OCI-LY3 (cell line): ENCODE results near the gene MYO16.

ENCODE experiments used
- H2AFZ ChIP-seq: fragments of 200-600, 300-600 bp; shearing (Covaris generic); 2 replicates; pipeline ENCODE4 v1.6.0; 2014; ENCODE audit warnings: antibody characterized with exemption, low read depth, low read length
- H3K27ac ChIP-seq: fragments of 200-600, 300-600 bp; sonication (generic); 2 replicates; pipeline ENCODE4 v1.5.1; 2014; ENCODE audit warnings: mild to moderate bottlenecking, low read length, moderate library complexity, mixed read lengths
- H3K27me3 ChIP-seq: fragments of 200-600, 300-600 bp; sonication (generic); 2 replicates; pipeline ENCODE4 v1.6.1; 2014; ENCODE audit warnings: low read depth, low read length, mixed read lengths
- H3K36me3 ChIP-seq: fragments of 200-600, 300-600 bp; sonication (generic); replicated peaks from 2 replicates; pipeline ENCODE3; 2014; ENCODE audit warnings: low read depth, low read length, mixed read lengths
- H3K4me1 ChIP-seq: fragments of 300-600, 200-600 bp; sonication (generic); 2 replicates; pipeline ENCODE4 v1.6.1; 2014; ENCODE audit warnings: low read length, mixed read lengths
- H3K4me2 ChIP-seq: fragments of 200-600, 300-600 bp; sonication (generic); 2 replicates; pipeline ENCODE4 v1.6.1; 2014; ENCODE audit warnings: low read length, mixed read lengths
- H3K4me3 ChIP-seq: fragments of 300-600, 200-600 bp; sonication (generic); 2 replicates; pipeline ENCODE4 v1.5.1; 2014; ENCODE audit warnings: antibody characterized with exemption, mild to moderate bottlenecking, low read length, moderate library complexity
- H3K79me2 ChIP-seq: fragments of 300-600, 200-600 bp; shearing (Covaris generic); 2 replicates; pipeline ENCODE4 v1.6.1; 2014; ENCODE audit warnings: mild to moderate bottlenecking, low read length, mixed read lengths
- H3K9ac ChIP-seq: fragments of 300-600, 200-600 bp; shearing (Covaris generic); 2 replicates; pipeline ENCODE4 v1.6.0; 2014; ENCODE audit warnings: mild to moderate bottlenecking, low read length, moderate library complexity
- H3K9me3 ChIP-seq: fragments of 200-600, 300-600 bp; shearing (Covaris generic); 2 replicates; pipeline ENCODE4 v1.6.1; 2014; ENCODE audit warnings: low read length, mixed read lengths; ENCODE audit not compliant: insufficient read depth
- H4K20me1 ChIP-seq: fragments of 200-600, 300-600 bp; sonication (generic); 2 replicates; pipeline ENCODE4 v1.6.1; 2016; ENCODE audit warnings: low read length, mixed read lengths; ENCODE audit not compliant: insufficient read depth
- CTCF ChIP-seq: fragments of 200-600, 300-600 bp; sonication (generic); IDR thresholded peaks from 2 replicates; pipeline ENCODE4 v1.5.1; 2014; ENCODE audit warnings: antibody characterized with exemption, low read length, low read depth
- EZH2phosphoT487 ChIP-seq: fragments of 200-600 bp; shearing (Covaris generic); IDR thresholded peaks from 2 replicates; pipeline ENCODE4 v1.6.1; 2018; ENCODE audit warnings: antibody characterized with exemption, mixed run types, low read depth

The MYO16 gene

GRCh38 chr13:108624108-108624507 lies 5.3 kb upstream of the MYO16 start:
- Histone ChIP-seq H2AFZ (no peak overlapping the region), H3K27me3 (no peaks in the 10 kb centered on the region), H3K27ac (no peak overlapping the region), H4K20me1 (no peaks in the 10 kb centered on the region), H3K4me1 (no peaks in the 10 kb centered on the region), H3K4me2 (no peak overlapping the region), H3K79me2 (no peaks in the 10 kb centered on the region), H3K36me3 (no peaks in the 10 kb centered on the region), H3K9me3 (0 out of 2 replicates have a peak, but pooled peaks cover 9% of the 10 kb centered on the region), H3K4me3 (no peak overlapping the region), H3K9ac (no peak overlapping the region)
- TF ChIP-seq EZH2phosphoT487, result no peak
- TF ChIP-seq CTCF, result no peak

- Histone ChIP-seq H3K9ac (no peak overlapping the region), H3K4me3 (no peak overlapping the region), H2AFZ (no peak overlapping the region), H3K4me1 (no peaks in the 10 kb centered on the region), H3K27me3 (no peaks in the 10 kb centered on the region), H3K27ac (no peak overlapping the region), H4K20me1 (no peaks in the 10 kb centered on the region), H3K9me3 (0 out of 2 replicates have a peak, but pooled peaks cover 9% of the 10 kb centered on the region), H3K79me2 (no peaks in the 10 kb centered on the region), H3K36me3 (no peaks in the 10 kb centered on the region), H3K4me2 (no peak overlapping the region)
- TF ChIP-seq CTCF (no peak), EZH2phosphoT487 (no peak)
Observed at GRCh38 chr13:108624979-108625378, 4.4 kb upstream of the MYO16 start.

- H3K9me3 ChIP-seq, result 0 out of 2 replicates have a peak, but pooled peaks cover 6% of the 10 kb centered on the region
- no peak overlapping the region for H3K4me3 ChIP-seq
- H3K79me2 ChIP-seq, result no peaks in the 10 kb centered on the region
- no peak overlapping the region for H3K4me2 ChIP-seq
- no peak overlapping the region for H3K9ac ChIP-seq
- TF ChIP-seq EZH2phosphoT487, result no peak
- no peak for TF ChIP-seq CTCF
- H4K20me1 ChIP-seq, result no peaks in the 10 kb centered on the region
- H3K36me3 ChIP-seq, result no peaks in the 10 kb centered on the region
- H3K27ac ChIP-seq, result no peak overlapping the region
- H2AFZ ChIP-seq, result no peak overlapping the region
- H3K4me1 ChIP-seq, result no peaks in the 10 kb centered on the region
- H3K27me3 ChIP-seq, result no peaks in the 10 kb centered on the region
Observed at GRCh38 chr13:108629988-108630387, 577 bp downstream of the MYO16 start.

GRCh38 chr13:108632649-108633167 lies 3.3 kb downstream of the MYO16 start:
- no peaks in the 10 kb centered on the region for H3K36me3 ChIP-seq
- no peak overlapping the region for H3K27ac ChIP-seq
- H3K4me1 ChIP-seq, result no peaks in the 10 kb centered on the region
- H3K79me2 ChIP-seq, result no peaks in the 10 kb centered on the region
- no peak for TF ChIP-seq EZH2phosphoT487
- TF ChIP-seq CTCF, result no peak
- no peak overlapping the region for H3K4me3 ChIP-seq
- H3K9me3 ChIP-seq, result no peaks in the 10 kb centered on the region
- no peaks in the 10 kb centered on the region for H4K20me1 ChIP-seq
- H3K9ac ChIP-seq, result no peak overlapping the region
- H3K4me2 ChIP-seq, result no peak overlapping the region
- no peaks in the 10 kb centered on the region for H3K27me3 ChIP-seq
- H2AFZ ChIP-seq, result no peak overlapping the region
